Activated CD4-positive, alpha-beta T cell treated with anti-CD3 and anti-CD28 coated beads, Interleukin-2, amount 50 U/mL, for 1 hour (primary cell): ENCODE data around the gene RFTN1.
A peak's percentile ranks its signal among the peaks of the same experiment; 100 is the strongest.

Experiments used
- DNase-seq: peaks from one replicate; pipeline ENCODE4 v3.0.0-alpha.2; 2020

The RFTN1 gene

GRCh38 chr3:16346413-16347081 lies 167.0 kb downstream of the RFTN1 start:
- DNase-seq: no peak

- no peak for DNase-seq
These were observed 170.4 kb downstream of the RFTN1 start for GRCh38 chr3:16343101-16343500.

- DNase-seq: no peak
These were observed 174.5 kb downstream of the RFTN1 start for GRCh38 chr3:16338999-16339398.

GRCh38 chr3:16337856-16338540 lies 175.5 kb downstream of the RFTN1 start:
- peak; percentile 30 for DNase-seq

GRCh38 chr3:16336825-16337224 lies 176.7 kb downstream of the RFTN1 start:
- DNase-seq: no peak

GRCh38 chr3:16335772-16336645 lies 177.5 kb downstream of the RFTN1 start:
- DNase-seq: no peak

GRCh38 chr3:16335333-16335732 lies 178.2 kb downstream of the RFTN1 start:
- DNase-seq: no peak

- no peak for DNase-seq
These were observed 178.6 kb downstream of the RFTN1 start for GRCh38 chr3:16334909-16335308.

- DNase-seq: no peak
These were observed 180.5 kb downstream of the RFTN1 start for GRCh38 chr3:16332904-16333426.

- no peak for DNase-seq
These were observed 182.1 kb downstream of the RFTN1 start for GRCh38 chr3:16331319-16331883.

- DNase-seq: no peak
These were observed 183.1 kb downstream of the RFTN1 start for GRCh38 chr3:16330351-16330750.

GRCh38 chr3:16329826-16330129 lies 183.7 kb downstream of the RFTN1 start:
- no peak for DNase-seq

GRCh38 chr3:16329036-16329825 lies 184.3 kb downstream of the RFTN1 start:
- DNase-seq: no peak

GRCh38 chr3:16328124-16328523 lies 185.4 kb downstream of the RFTN1 start:
- no peak for DNase-seq

- DNase-seq: no peak
These were observed 186.7 kb downstream of the RFTN1 start for GRCh38 chr3:16326724-16327349.

GRCh38 chr3:16325850-16326249 lies 187.6 kb downstream of the RFTN1 start:
- no peak for DNase-seq

GRCh38 chr3:16323737-16324136 lies 189.8 kb downstream of the RFTN1 start:
- DNase-seq: no peak

- no peak for DNase-seq
These were observed 191.3 kb downstream of the RFTN1 start for GRCh38 chr3:16322189-16322588.

- DNase-seq: no peak
These were observed 192.8 kb downstream of the RFTN1 start for GRCh38 chr3:16320711-16321110.

GRCh38 chr3:16319723-16320122 lies 193.8 kb downstream of the RFTN1 start:
- no peak for DNase-seq

GRCh38 chr3:16319307-16319706 lies 194.2 kb downstream of the RFTN1 start:
- peak; percentile 78 for DNase-seq

- no peak for DNase-seq
These were observed 195.3 kb downstream of the RFTN1 start for GRCh38 chr3:16318176-16318575.
